CD4-positive, alpha-beta T cell treated with Interleukin-17A for 4 hours (primary cell): ENCODE data around the gene DHX35.
A peak's percentile ranks its signal among the peaks of the same experiment; 100 is the strongest.
"Not testable (repeated sequence)": the region's sequence is repeated elsewhere in the genome, so short reads cannot be mapped to it uniquely, and the experiment has no call there.

Source experiments
- DNase-seq: peaks from one replicate; pipeline ENCODE4 v3.0.0-alpha.2; 2020; ENCODE audit warnings: mixed read lengths

DHX35 gene

GRCh38 chr20:38941726-38942389 lies 20.3 kb upstream of the DHX35 start:
- no peak for DNase-seq

- no peak for DNase-seq
Observed at GRCh38 chr20:38945012-38945411, 17.1 kb upstream of the DHX35 start.

- DNase-seq, result no peak
Observed at GRCh38 chr20:38946836-38947235, 15.3 kb upstream of the DHX35 start.

DNA sequence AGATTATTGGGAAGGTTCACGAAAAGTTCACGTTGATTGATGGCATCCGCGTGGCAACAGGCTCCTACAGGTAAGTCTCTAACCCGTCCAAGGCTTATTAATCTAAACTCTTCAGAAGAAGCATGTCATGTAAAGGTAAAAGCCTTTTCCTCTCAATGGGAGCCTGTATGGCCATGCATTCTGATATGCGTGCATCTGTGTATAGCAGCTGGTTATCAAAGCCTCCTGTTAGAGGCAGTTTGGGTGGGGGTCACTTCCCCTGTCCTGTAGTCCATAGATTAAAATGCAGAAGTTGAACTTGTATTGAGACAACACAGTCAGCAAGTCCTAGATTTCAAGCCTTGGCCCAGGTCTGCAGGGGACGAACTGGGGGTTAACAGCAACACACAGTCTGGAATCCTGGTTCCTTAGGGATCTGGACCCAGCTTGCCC lies 14.2 kb upstream of the DHX35 start:
- no peak for DNase-seq

GRCh38 chr20:38950254-38950653 lies 11.9 kb upstream of the DHX35 start:
- no peak for DNase-seq

DNA sequence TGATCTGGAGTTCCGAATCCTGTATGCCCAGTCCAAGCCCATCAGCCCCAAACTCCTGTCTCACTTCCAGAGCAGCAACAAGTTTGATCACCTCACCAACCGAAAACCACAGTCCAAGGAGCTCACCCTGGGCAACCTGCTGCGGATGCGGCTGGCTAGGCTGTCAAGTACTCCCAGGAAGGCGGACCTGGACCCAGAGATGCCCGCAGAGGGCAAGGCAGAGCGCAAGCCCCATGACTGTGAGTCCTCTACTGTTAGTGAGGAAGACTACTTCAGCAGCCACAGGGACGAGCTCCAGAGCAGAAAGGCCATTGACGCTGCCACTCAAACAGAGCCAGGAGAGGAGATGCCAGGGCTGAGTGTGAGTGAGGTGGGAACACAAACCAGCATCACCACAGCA lies 10.5 kb upstream of the DHX35 start:
- no peak for DNase-seq

- no peak for DNase-seq
Observed at GRCh38 chr20:38952153-38952552, 10.0 kb upstream of the DHX35 start.

- no peak for DNase-seq
Observed at GRCh38 chr20:38953630-38954340, 8.4 kb upstream of the DHX35 start.

- no peak for DNase-seq
Observed at GRCh38 chr20:38957235-38957876, 4.8 kb upstream of the DHX35 start.

DNA sequence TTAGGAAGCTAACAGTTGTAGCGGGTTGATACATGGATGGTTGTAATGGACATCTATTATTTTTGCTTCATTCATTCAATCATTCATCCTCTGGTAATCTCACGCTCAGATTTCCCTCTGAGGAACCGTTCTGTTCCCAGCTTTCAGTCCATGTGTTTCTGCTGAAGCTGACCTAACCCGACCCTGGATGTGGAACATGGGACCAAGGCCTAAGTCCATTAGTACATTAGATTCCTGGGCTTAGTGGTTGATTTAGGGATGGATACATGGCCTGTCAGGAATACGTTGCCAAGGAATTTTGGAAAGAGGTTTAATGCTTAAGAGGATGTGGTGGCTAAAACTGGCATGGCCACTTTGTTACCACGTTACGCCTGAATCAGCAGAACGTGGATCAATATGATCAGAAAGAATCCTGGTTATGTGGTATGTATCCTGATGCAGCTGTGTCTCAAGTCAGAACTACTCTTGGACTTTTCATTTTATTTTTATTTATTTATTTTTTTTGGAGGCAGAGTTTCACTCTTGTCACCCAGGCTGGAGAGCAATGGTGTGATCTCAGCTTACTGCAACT lies 4.1 kb upstream of the DHX35 start:
- no peak for DNase-seq

- not testable (repeated sequence) for DNase-seq
Observed at GRCh38 chr20:38960187-38960687, 1.9 kb upstream of the DHX35 start.

GRCh38 chr20:38961530-38962043 lies 557 bp upstream of the DHX35 start:
- peak; percentile 34 for DNase-seq

DNA sequence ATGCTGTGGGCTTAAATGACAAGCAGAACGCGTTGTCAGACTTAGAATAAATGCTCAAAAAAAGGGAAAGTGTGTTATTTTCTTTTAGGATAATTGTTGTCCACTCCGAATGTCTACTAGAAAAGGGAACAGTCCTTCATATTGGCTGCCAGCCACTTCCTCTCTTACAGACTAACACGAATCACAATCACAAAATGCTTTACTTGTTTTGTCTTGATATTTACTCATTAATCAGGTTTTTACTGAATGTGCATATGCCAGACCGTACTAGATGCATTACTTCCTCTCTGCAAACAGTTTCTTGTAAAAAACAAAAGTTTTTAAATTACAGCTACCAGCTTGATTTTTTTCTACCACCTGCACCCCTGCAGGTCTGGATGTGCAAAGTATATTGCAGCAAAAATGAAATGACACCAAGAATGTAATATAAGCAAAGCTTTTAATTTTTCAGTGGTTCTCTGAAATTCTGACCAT lies 821 bp downstream of the DHX35 start:
- DNase-seq, result no peak

GRCh38 chr20:38963745-38964144 lies 1.6 kb downstream of the DHX35 start:
- DNase-seq, result no peak

- DNase-seq, result no peak
Observed at GRCh38 chr20:38965264-38965663, 3.1 kb downstream of the DHX35 start.

- no peak for DNase-seq
Observed at GRCh38 chr20:38968090-38968489, 5.9 kb downstream of the DHX35 start.

DNA sequence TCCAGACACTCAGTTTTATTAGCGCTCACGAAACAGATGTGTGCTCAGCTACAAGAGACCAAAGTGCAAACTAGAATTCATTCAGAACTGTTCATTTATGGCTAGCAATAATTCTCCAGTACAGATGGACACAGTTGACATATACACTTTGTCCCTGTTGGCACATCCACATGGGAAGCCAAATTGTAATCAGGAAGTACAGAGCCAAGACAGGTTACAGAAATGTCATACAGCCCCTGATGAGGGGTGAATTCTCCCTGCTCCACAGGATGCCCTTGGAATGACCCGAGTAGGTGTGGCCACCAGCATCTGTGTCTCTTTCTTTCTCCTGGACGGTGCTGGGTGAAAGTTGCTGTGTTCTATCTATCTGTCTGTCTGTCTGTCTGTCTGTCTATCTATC lies 7.6 kb downstream of the DHX35 start:
- DNase-seq, result no peak

GRCh38 chr20:38970302-38970701 lies 8.2 kb downstream of the DHX35 start:
- DNase-seq, result no peak

DNA sequence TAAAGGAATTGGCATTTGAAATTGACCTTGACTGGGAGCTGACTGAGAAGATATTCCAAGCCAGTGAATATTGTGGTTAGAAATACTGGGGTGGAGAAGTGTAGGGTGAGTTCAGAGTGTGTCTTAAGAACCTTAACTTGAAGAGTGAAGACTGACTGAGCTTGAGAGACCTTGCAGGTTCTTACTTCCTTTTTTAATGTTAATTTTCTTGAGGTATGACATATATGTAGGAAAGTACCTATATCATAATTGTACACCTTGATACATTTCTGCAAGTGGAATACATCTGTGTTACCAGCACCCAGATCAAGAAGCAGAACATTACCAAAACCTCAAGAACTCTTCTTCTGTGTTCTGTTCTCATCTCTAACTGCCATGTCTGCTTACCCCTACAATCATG lies 11.0 kb downstream of the DHX35 start:
- DNase-seq, result no peak

- DNase-seq, result no peak
Observed at GRCh38 chr20:38973645-38974044, 11.5 kb downstream of the DHX35 start.

- DNase-seq, result no peak
Observed at GRCh38 chr20:38975539-38976120, 13.5 kb downstream of the DHX35 start.

GRCh38 chr20:38979434-38979833 lies 17.3 kb downstream of the DHX35 start:
- no peak for DNase-seq

GRCh38 chr20:38979842-38980241 lies 17.7 kb downstream of the DHX35 start:
- no peak for DNase-seq
